Activated CD4-positive, alpha-beta T cell treated with anti-CD3 and anti-CD28 coated beads, Interleukin-2, Interleukin-4, amounts not matched to agents 100 ng/mL and 50 ng/mL, durations not matched to agents 16 hours and 8 hours (primary cell): ENCODE data around the gene HAPLN2.

Source experiments
- DNase-seq: peaks from one replicate; pipeline ENCODE4 v3.0.0-alpha.2; 2020; ENCODE audit warnings: low spot score

Gene HAPLN2

DNA sequence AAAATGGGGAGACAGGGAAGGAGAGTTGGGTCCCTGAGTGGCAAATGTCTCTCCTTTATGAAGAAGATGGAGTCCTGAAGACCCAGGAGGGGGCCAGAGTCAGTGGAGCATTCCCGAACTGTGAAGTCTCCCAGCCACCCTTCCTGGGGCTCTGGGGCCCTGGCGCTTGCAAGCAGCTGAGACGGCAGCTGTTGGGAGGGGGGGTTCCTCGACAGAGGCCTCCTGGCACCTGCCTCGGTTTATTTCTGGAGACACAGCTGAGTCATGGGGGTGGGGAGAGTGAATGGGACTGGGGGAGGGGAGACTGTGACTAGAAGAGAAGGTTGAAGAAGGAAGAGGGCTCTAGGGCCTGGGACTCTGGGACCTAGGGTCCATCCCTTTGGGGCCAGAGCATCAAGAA lies 44.0 kb downstream of the HAPLN2 start:
- DNase-seq, result no peak

DNA sequence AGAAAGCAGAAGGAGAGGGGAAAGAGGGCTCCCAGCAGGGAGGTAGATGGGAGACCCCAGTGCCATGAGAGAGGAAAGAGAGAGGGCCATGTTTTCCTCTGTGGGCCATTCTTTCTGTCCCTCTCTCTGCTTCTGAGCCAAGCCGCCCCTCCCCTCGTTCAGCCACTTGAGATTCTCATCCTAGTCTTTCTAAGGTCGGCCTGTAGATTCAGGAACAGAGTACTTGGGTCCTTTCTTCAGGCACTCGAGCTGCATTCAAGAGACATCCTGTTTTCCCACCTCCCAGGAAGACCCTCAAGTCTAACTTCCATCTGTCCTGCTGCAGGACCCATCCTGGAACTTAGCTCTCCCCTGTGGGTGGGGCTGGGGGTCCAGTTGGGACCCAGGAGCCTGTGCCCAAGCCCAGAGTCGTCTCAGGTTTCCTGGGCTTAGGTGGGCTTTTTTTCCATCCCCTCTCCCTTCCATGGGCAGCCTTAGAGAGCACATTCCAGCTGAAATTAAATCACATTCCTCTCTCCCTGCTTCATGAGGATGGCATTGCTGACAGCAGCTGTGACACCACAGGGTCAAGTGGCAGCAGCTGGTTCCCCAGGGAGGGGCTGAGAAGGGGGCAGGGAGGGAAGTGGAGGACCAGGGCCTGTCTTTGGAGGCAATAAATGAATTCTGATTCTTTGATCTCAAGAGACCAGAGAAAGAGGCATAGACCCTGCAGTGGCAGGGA lies 45.0 kb downstream of the HAPLN2 start:
- DNase-seq, result no peak

DNA sequence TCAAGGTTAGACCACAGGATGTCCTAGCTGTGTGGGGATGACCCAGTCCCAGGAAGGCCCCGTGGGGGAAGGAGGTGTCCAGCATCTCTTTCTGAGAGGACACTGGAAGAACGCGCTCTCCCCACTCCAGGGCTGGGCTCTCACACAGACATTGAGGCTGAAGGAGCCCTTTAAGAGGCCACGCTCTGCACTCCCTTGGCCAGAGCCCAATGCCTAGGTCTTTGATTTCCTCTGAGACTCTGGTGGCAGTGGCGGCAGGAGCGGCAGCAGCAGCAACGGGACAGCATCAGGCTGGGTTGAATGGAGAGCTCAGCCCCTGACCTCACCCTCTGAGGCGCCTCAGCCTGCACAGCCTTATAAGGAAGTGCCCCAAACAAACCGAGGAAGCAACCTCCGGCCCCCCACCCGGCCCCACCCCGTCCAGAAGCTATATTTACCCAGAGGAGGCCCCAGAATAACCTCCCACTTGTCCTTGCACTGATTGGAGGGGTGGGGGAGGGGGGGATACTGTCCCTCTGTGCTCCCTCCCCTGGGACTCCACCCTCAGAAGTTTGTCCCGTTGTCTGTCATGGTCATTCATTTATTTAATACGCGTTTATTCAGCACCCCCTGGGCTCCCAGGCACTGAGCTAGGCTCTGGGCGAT lies 45.7 kb downstream of the HAPLN2 start:
- no peak for DNase-seq

DNA sequence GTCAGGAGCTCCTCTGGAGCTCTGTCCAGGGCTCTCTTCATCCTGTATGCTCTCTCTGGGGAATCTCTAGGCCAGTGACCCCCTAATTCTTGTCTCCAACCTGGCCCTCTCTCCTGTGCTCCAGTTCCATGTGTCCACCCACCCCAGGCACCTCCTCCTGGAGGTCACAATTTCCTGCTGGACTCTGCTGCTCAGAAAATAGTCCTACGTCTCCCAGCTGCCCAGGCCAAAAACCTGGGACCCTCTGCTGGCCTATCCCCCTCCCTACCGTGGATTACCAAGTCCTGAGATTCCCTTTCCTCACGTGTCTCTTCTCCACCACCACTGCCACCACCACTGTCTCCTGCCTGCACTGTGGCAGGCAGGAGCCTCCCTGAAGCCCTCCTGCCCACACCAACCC lies 46.3 kb downstream of the HAPLN2 start:
- DNase-seq, result no peak

DNA sequence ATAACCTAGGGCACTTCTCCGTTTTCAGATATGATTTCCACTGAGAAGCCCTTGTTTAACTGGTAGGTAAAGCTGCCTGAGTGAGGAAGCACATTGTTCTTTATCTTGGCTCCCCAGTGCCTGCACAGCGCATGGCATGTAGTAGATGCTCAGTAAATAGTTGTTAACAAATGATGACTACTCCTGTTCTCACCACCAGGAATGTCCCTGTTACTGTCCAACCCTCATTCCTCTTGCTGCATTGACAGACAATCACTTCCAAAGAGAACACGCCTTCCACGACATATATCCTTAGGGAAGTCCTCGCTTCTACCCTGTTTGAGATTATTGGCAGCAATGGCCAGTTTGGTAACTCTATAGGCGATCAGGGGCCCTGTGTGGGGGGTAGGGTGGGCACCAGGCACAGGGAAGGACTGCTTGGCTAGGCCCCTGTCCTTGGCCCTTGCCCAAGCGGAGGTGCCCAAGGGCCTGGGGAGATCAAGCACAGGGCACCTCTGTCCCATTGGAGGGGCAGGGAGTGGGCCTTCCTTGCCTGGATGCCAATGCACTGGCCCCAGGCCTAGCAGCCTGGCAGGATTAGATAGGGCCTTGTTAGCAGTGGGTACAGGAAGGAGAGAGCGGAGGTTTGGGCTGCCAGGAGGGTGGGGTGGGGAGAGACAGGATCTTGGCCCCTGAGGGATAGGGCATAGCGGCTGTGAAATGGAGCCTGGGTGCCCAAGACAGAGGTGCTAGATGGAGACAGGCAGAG lies 47.8 kb downstream of the HAPLN2 start:
- DNase-seq, result no peak

DNA sequence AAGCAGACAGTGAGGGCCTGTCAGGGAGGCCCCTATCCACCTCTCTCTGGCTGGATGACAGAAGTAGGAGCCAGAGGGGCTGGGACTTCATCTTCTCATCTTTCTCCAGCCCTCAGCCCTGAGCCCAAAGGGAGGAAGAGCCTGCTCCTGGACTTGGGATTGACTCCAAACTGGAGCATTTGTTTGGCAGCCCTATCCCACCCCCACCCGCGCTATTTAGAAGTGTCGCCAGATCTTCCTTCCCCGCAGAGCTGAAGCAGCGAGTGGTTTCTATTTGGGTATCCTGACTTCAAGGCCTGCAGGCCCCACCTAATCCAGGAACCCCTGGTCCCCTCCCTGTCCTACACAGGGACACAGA lies 48.4 kb downstream of the HAPLN2 start:
- DNase-seq, result no peak

DNA sequence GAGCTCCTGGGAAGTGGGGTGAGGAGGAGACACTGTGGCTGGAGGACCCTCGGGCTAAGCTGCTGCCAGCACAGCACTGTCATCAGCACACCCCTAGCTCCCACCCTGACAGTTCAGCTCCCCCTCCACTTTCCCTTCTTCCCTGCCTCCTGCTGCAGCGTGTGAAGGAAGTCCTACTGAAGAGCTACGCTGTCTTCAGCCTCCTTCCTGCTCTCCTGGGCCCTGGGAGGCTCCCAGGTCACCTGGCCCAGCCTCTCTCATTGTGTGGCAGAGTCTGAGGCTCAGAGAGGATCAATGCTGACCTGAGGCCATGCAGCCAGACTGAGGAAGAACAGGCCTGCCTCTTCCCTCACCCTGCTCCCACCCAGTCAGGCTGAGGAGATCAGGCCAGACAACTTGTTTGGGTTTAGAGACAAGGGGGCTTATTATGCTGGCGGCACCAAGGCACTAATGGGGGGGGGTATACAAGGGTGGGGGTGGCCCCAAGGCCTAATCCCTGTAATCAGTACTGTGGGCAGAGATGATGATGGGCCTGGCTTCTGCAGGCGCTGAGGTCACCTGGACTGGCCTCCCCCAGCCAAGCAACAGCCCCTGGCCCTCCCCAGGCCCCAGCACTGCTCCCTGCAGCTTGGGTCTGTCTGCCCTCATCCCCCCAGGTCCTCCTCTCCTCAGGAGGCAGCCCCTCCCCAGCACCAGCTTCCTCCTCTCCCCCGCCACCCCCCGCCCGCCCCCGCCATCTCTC lies 48.9 kb downstream of the HAPLN2 start:
- no peak for DNase-seq

DNA sequence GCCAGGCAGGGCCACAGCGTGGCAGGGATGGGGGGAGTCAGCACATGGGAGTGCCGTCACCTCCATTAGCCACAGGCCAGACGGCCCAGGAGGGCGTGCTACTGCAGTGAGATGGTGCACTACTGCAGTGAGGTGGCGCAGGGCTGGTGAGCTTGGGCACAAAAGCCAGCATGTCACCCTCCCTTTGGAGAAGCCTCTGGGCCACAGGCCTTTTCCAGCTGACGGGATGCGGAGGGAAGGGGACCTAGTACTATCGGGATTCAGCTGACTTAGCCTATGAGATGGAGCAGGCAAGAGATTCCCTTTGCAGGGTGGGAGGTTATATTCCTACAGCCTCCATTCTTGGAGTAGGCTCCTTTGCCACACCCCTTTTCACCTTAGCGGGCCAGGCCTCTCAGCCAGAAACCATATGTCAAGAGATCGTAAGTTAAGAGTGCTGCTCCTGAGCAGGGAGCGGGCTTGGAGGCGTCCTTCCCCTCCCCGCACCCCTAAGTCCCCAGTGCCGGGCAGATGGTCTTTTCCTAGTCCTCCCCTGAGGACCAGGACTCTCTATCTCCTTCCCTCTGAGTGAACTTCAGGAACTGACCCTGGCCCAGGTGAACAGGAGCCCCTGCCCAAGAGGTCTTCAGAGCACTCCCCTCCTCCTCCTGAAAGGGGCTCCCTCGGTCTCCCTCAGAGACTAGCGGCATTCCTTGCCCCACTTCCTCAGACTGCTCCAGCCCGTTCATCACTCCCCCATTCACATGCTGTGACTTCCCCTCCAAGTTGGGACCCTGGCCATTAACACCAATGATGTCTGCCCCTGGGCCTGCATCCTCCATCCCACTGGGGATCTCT lies 49.8 kb downstream of the HAPLN2 start:
- DNase-seq, result no peak

DNA sequence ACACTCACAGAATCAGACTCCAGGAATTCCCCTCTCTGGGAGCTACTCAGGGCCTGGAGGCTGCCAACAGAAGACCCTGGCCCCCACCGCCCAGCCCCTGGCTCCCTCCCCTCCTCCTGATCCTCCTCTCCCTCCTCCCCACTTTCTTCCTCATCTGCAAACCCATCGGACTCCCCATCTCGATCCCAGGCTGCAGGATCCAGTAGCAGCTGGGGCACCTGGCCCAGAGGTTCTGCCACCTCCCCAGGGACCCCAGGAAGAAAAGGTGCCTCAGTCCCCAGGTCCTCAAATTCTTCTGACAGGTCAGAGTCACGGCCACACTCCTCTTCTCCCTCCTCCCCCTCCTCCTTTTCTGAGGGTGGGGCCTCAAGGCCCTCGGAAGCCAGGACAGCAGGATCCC lies 50.6 kb downstream of the HAPLN2 start:
- no peak for DNase-seq

DNA sequence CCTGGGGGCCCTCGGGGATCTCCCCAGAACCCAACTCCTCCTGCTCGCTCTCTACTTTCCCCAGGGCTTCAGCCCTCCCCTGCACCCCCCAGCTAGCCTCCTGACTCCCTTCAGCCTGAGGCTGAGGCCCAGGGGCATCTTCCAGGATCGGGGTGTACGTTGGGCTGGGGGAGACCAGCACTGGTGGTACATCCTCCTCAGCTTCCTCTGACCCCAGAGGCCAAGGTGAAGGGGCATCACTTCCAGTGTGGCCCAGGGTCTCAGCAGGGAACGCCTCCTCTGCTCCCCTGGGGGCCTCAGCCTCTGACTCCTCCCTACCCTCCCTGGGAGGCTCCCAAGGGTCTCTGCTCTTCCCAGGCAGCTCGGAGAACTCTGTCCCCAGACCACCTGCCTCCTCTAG lies 51.1 kb downstream of the HAPLN2 start:
- DNase-seq, result no peak

DNA sequence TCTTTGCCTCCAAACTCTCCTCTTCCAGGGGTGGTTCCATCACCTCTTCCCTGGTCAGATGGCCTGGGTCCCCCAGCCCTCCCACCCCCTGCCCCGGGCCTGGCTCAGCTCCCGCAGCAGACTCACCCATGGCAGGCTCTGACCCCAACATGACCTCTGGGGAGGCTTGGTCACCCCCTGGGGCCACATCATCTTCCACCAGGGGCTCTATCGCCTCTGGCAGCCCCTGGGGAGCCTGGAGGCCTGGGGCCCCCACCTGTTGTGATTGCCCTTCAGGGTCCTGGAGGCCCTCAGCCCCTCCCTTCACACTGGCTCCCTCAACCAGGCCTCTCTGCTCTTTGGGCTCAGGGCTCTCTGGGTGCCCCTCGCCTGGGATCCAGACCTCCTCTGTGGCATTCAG lies 51.6 kb downstream of the HAPLN2 start:
- no peak for DNase-seq

DNA sequence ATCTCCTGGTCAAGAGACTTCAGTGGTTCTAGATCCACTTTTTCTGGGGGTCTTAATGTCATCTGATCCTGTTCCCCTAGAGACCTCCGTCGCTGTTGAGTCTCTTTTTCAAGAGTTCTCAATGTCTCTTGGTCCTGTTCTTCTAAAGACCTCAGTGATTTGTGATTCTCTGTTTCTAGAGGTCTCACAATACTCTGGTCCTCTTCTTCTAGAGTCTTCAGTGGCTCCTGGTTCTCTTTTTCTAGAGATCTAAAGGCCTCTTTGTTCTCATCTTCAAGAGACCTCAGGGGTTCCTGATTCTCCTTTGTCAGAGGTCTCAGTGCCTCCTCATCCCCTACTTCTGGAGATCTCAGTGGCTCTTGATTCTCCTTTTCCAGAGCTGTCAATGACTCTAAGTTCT lies 52.6 kb downstream of the HAPLN2 start:
- no peak for DNase-seq

DNA sequence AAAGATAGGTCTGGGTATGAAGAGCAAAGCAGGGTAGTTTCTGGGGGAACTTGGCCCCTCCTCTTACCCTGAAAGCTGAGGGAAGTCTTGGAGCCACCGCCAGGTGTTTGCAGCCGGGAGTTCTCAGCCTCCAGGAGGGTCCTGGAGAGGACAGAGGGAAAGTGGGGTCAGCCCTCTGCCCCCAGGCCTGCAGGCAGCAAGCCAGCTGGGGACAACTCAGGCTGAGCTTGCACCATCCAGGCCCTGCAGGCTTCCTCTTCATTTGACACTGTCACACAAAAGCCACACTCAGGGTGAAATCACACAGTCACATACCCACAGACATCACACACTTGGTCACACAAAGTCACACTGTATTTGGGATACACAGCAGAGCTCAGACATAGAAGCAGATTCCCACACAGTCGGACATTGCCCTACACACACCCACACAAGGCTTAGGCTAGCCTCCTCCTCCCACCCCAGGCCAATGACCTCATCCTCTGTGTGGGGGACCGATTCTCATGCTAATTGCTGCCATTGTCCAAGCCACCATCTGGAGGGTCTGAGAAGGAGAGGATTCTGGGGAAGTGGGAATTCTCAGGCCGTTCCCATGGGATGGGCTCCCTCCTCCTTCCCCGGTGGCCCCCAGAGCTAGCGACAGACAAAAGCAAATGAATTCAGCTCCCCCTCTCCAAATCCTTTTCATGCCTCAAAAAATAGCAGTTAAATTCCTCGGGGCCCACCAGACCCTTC lies 54.3 kb downstream of the HAPLN2 start:
- no peak for DNase-seq
